Tibial nerve (tissue), 4 donors: ENCODE data around the gene TRIM75. TPM values are rescaled to one million over a fixed set of nuclear protein-coding genes. Genes with fewer than 3 reads are reported as not detected.

Experiments used
- DNase-seq, 2 donors: peaks; one replicate each; pipeline ENCODE4 v3.0.0-alpha.2; 2019; ENCODE audit warnings: low spot score in 2 of 2
- H3K27ac ChIP-seq, 4 donors: fragments of 200-600 bp; sonication (generic) in 3 of 4; one replicate each; pipeline ENCODE4 v1.5.1; 2017 to 2019; ENCODE audit warnings: mild to moderate bottlenecking in 1 of 4
- H3K27me3 ChIP-seq, 2 donors: fragments of 200-600 bp; sonication (generic) in 1 of 2; one replicate each; pipeline versions ENCODE4 v1.5.1 to v1.6.0; 2017 to 2019
- H3K36me3 ChIP-seq, 3 donors: fragments of 200-600 bp; sonication (generic); one replicate each; pipeline ENCODE4 v1.5.1; 2018 to 2019
- H3K4me1 ChIP-seq, 4 donors: fragments of 200-600 bp; sonication (generic) in 3 of 4; one replicate each; pipeline ENCODE4 v1.5.1; 2017 to 2019
- H3K4me3 ChIP-seq, 4 donors: fragments of 200-600 bp; sonication (generic) in 3 of 4; one replicate each; pipeline ENCODE4 v1.5.1; 2017 to 2019; ENCODE audit warnings: mild to moderate bottlenecking in 1 of 4, moderate library complexity in 1 of 4
- H3K9me3 ChIP-seq, 4 donors: fragments of 200-600 bp; sonication (generic) in 3 of 4; one replicate each; pipeline ENCODE4 v1.5.1; 2017 to 2019
- CTCF ChIP-seq, 5 experiments: fragments of 200-600 bp in 3 of 5; fragments of 450-650 bp in 2 of 5; sonication (generic) in 3 of 5; IDR thresholded peaks; one replicate each; pipeline ENCODE4 v1.5.1; 2016 to 2019; ENCODE audit warnings: antibody characterized with exemption in 5 of 5, mild to moderate bottlenecking in 3 of 5, moderate library complexity in 2 of 5
- EP300 ChIP-seq, 2 donors: sonication (generic); formaldehyde crosslinking; IDR thresholded peaks; one replicate each; pipeline ENCODE4 v1.6.1; 2017; ENCODE audit warnings: antibody characterized with exemption in 2 of 2, mild to moderate bottlenecking in 1 of 2
- POLR2A ChIP-seq, 2 donors: fragments of 450-650 bp; IDR thresholded peaks; one replicate each; pipeline ENCODE4 v1.6.1; 2017; ENCODE audit warnings: antibody characterized with exemption in 2 of 2, mild to moderate bottlenecking in 2 of 2, moderate library complexity in 2 of 2
- WGBS, 2 donors: methylation state at CpG; one replicate each; pipeline ENCODE4 v1.1.5; 2018; 5-methylcytosine and 5-hydroxymethylcytosine counted together
- small RNA-seq: library from RNA; depleted of rRNA; stranded (forward); fragments of <200 nt; gene quantifications from one replicate; pipeline ENCODE3, GENCODE V24; 2016
- total RNA-seq, 4 donors: library from RNA; depleted of rRNA; stranded (reverse); fragments of >200 nt; gene quantifications; one replicate each; pipeline ENCODE4 v1.1.0, GENCODE V29; 2016

TRIM75 gene
- total RNA-seq, 4 donors from 2014 or later, result not detected

GRCh38 chr4:165094873-165095272 is 41.2 kb downstream of the TRIM75 start:
- TF ChIP-seq CTCF (IDR thresholded peaks at IDR 0.05), result no peak
- no peak for TF ChIP-seq POLR2A (IDR thresholded peaks at IDR 0.05)
- no peak for TF ChIP-seq EP300 (IDR thresholded peaks at IDR 0.05)
- Histone ChIP-seq H3K4me1 (no peaks in the 10 kb centered on the region), H3K27ac (no peak overlapping the region), H3K36me3 (peaks cover 0 to 87% (median 6%) of the 10 kb centered on the region in 3 donors), H3K27me3 (no peaks in the 10 kb centered on the region), H3K9me3 (no peaks in the 10 kb centered on the region), H3K4me3 (no peak overlapping the region)
- no peak for DNase-seq
- WGBS, 2 donors, result 91 to 93% methylated on average over 3 of the region's 3 CpGs

GRCh38 chr4:165095291-165095690 is 41.6 kb downstream of the TRIM75 start:
- TF ChIP-seq EP300 (IDR thresholded peaks at IDR 0.05), result no peak
- TF ChIP-seq POLR2A (IDR thresholded peaks at IDR 0.05), result no peak
- no peak for TF ChIP-seq CTCF (IDR thresholded peaks at IDR 0.05)
- Histone ChIP-seq H3K9me3 (no peaks in the 10 kb centered on the region), H3K4me1 (no peaks in the 10 kb centered on the region), H3K27ac (no peak overlapping the region), H3K27me3 (no peaks in the 10 kb centered on the region), H3K4me3 (no peak overlapping the region), H3K36me3 (peaks cover 0 to 87% (median 7%) of the 10 kb centered on the region in 3 donors)
- WGBS, 2 donors, result 69 to 91% methylated on average over 1 of the region's 1 CpG
- no peak for DNase-seq

- no peak for DNase-seq
- TF ChIP-seq CTCF (IDR thresholded peaks at IDR 0.05) (peak in 4 of 5 experiments; percentile 22 to 43 (median 37)), EP300 (IDR thresholded peaks at IDR 0.05) (no peak), POLR2A (IDR thresholded peaks at IDR 0.05) (no peak)
- WGBS, 2 donors, result 63 to 69% methylated on average over 2 of the region's 2 CpGs
- Histone ChIP-seq H3K36me3 (peaks cover 6 to 87% (median 7%) of the 10 kb centered on the region in 3 donors), H3K4me3 (no peak overlapping the region), H3K4me1 (no peaks in the 10 kb centered on the region), H3K27ac (no peak overlapping the region), H3K27me3 (no peaks in the 10 kb centered on the region), H3K9me3 (no peaks in the 10 kb centered on the region)
Observed at GRCh38 chr4:165096776-165097175, 43.1 kb downstream of the TRIM75 start.

- TF ChIP-seq CTCF (IDR thresholded peaks at IDR 0.05), result no peak
- TF ChIP-seq POLR2A (IDR thresholded peaks at IDR 0.05), result no peak
- TF ChIP-seq EP300 (IDR thresholded peaks at IDR 0.05), result no peak
- no peak overlapping the region for H3K4me3 ChIP-seq
- no peak for DNase-seq
- no peak overlapping the region for H3K27ac ChIP-seq
- 79 to 82% methylated on average over 3 of the region's 3 CpGs for WGBS, 2 donors
- H3K4me1 ChIP-seq, result no peaks in the 10 kb centered on the region
- no peaks in the 10 kb centered on the region for H3K9me3 ChIP-seq
- H3K27me3 ChIP-seq, result no peaks in the 10 kb centered on the region
- H3K36me3 ChIP-seq, result peaks cover 3 to 55% (median 6%) of the 10 kb centered on the region in 3 donors
Observed at GRCh38 chr4:165101641-165102040, 48.0 kb downstream of the TRIM75 start.

- 88 to 93% methylated on average over 6 of the region's 6 CpGs for WGBS, 2 donors
- peaks cover 0 to 14% (median 2%) of the 10 kb centered on the region in 3 donors for H3K36me3 ChIP-seq
- no peaks in the 10 kb centered on the region for H3K27me3 ChIP-seq
- H3K4me3 ChIP-seq, result no peak overlapping the region
- no peak for TF ChIP-seq POLR2A (IDR thresholded peaks at IDR 0.05)
- H3K9me3 ChIP-seq, result no peaks in the 10 kb centered on the region
- DNase-seq, result no peak
- H3K4me1 ChIP-seq, result peaks cover 0 to 6% (median 1%) of the 10 kb centered on the region in 4 donors
- H3K27ac ChIP-seq, result no peak overlapping the region
Observed at GRCh38 chr4:165106518-165106917, 52.9 kb downstream of the TRIM75 start.

Small RNA genes lying within 50 kb of the gene (small RNA-seq; reads per million reads assigned to genes)
- gene AC106872.12, result not detected

Other genes with a start within 250 kb of the TRIM75 start
- not detected for gene APELA, start 176.7 kb upstream of the TRIM75 start, total RNA-seq
- gene TRIM61, start 76.2 kb upstream of the TRIM75 start, total RNA-seq, result 1 to 10 TPM in 1 of 4 donors, not detected in 3; 1.0 TPM
- under 1 TPM in 1 of 4 donors, not detected in 3; 0.90 TPM for gene TRIM60, start 21.9 kb upstream of the TRIM75 start, total RNA-seq
- 10 to 100 TPM; 15.6 to 32.4 (median 20.4) TPM for gene TMEM192, start 59.0 kb downstream of the TRIM75 start, total RNA-seq
- gene KLHL2, start 153.7 kb downstream of the TRIM75 start, total RNA-seq, result 10 to 100 TPM; 18.0 to 26.7 (median 23.8) TPM